ENCODE results near the gene TACR2. TPM values are rescaled to one million over a fixed set of nuclear protein-coding genes. Genes with fewer than 3 reads are reported as not detected.

The TACR2 gene
- total RNA-seq, 1 experiment from 2014 or later: not detected

- peak; percentile 18 for DNase-seq (ENCODE audit: low spot score)
- in situ Hi-C loops (cut with HindIII; ENCODE audit: low sequenced_read_pairs): no loop called here
These were observed 57.1 kb downstream of the TACR2 start for GRCh38 chr10:69359594-69359993.

GRCh38 chr10:69359148-69359547 lies 57.6 kb downstream of the TACR2 start:
- DNase-seq (ENCODE audit: low spot score): no peak
- in situ Hi-C loops (cut with HindIII; ENCODE audit: low sequenced_read_pairs): no loop called here

- DNase-seq (ENCODE audit: low spot score): peak; percentile 27
- in situ Hi-C loops (cut with HindIII; ENCODE audit: low sequenced_read_pairs): no loop called here
These were observed 58.4 kb downstream of the TACR2 start for GRCh38 chr10:69358148-69358795.

- in situ Hi-C loops (cut with HindIII; ENCODE audit: low sequenced_read_pairs): no loop called here
- DNase-seq (ENCODE audit: low spot score): no peak
These were observed 60.5 kb downstream of the TACR2 start for GRCh38 chr10:69356187-69356586.

- no peak for DNase-seq (ENCODE audit: low spot score)
- in situ Hi-C loops (cut with HindIII; ENCODE audit: low sequenced_read_pairs): no loop called here
These were observed 62.6 kb downstream of the TACR2 start for GRCh38 chr10:69353977-69354635.

Other genes starting within 250 kb of the TACR2 start
- gene SUPV3L1, start 236.7 kb downstream of the TACR2 start, total RNA-seq (2014; rRNA removed; shearing (Covaris generic)): 22.2 and 47.0 TPM in 2 replicates
- gene HKDC1, start 196.6 kb downstream of the TACR2 start, total RNA-seq (2014; rRNA removed; shearing (Covaris generic)): 1.2 and 2.8 TPM in 2 replicates
- gene HK1, start 138.4 kb downstream of the TACR2 start, total RNA-seq (2014; rRNA removed; shearing (Covaris generic)): 47.4 and 52.3 TPM in 2 replicates
- gene TSPAN15, start 34.5 kb upstream of the TACR2 start, total RNA-seq (2014; rRNA removed; shearing (Covaris generic)): 10.2 and 14.6 TPM in 2 replicates
- gene NEUROG3, start 156.5 kb upstream of the TACR2 start, total RNA-seq (2014; rRNA removed; shearing (Covaris generic)): not detected in 2 replicates
- gene FAM241B, start 213.3 kb upstream of the TACR2 start, total RNA-seq (2014; rRNA removed; shearing (Covaris generic)): 27.8 and 36.7 TPM in 2 replicates

Measured in G401 (cell line).